Heart left ventricle (tissue), 16 donors: ENCODE measurements around the gene PDRG1. TPM values are rescaled to one million over a fixed set of nuclear protein-coding genes. Genes with fewer than 3 reads are reported as not detected.

Experiments used
- ATAC-seq, 4 donors: fragments of 200-7000 bp; cut with Tn5 transposase; one replicate each; pipeline ENCODE4 v1.9.1; 2020 to 2022; ENCODE audit warnings: moderate library complexity in 4 of 4, mild to moderate bottlenecking in 3 of 4, moderate number of reproducible peaks in 1 of 4
- DNase-seq, 5 donors: peaks; one replicate each; pipeline ENCODE4 v3.0.0-alpha.2; 2020
- H3K27ac ChIP-seq, 12 donors: fragments of 200-600 bp; sonication (generic) in 4 of 12; one replicate each; pipeline versions ENCODE4 v1.5.0 to v1.8.0; 2016 to 2022; ENCODE audit warnings: mild to moderate bottlenecking in 2 of 12
- H3K27me3 ChIP-seq, 9 donors: fragments of 200-600 bp; sonication (generic) in 2 of 9; one replicate each; pipeline versions ENCODE4 v1.5.1 to v1.8.0; 2016 to 2022; ENCODE audit warnings: mild to moderate bottlenecking in 3 of 9
- H3K36me3 ChIP-seq, 9 donors: fragments of 200-600 bp; sonication (generic) in 2 of 9; one replicate each; pipeline versions ENCODE4 v1.5.0 to v1.8.0; 2018 to 2022; ENCODE audit warnings: mild to moderate bottlenecking in 2 of 9
- H3K4me1 ChIP-seq, 12 donors: fragments of 200-600 bp; sonication (generic) in 4 of 12; one replicate each; pipeline versions ENCODE4 v1.5.0 to v1.8.0; 2016 to 2022; ENCODE audit warnings: mild to moderate bottlenecking in 3 of 12
- H3K4me3 ChIP-seq, 12 donors: fragments of 200-600 bp; sonication (generic) in 4 of 12; one replicate each; pipeline versions ENCODE4 v1.5.0 to v1.8.0; 2017 to 2022; ENCODE audit warnings: mild to moderate bottlenecking in 9 of 12, moderate library complexity in 4 of 12
- H3K9me3 ChIP-seq, 12 donors: fragments of 200-600 bp; sonication (generic) in 4 of 12; one replicate each; pipeline versions ENCODE4 v1.5.0 to v1.8.0; 2016 to 2022; ENCODE audit warnings: mild to moderate bottlenecking in 1 of 12
- POLR2A ChIP-seq, 2 donors: fragments of 450-650 bp; IDR thresholded peaks; one replicate each; pipeline ENCODE4 v1.6.1; 2017; ENCODE audit warnings: antibody characterized with exemption in 2 of 2, mild to moderate bottlenecking in 2 of 2, moderate library complexity in 2 of 2
- WGBS, 4 donors: extraction: QIAGEN DNeasy Blood & Tissue Kit in 2 of 4; methylation state at CpG; one replicate each; pipeline versions ENCODE4 v1.1.5 to v1.1.7; 2013 to 2018; 5-methylcytosine and 5-hydroxymethylcytosine counted together
- intact Hi-C, 10 donors: fragments of 100-400 bp; cut with DNase I; formaldehyde crosslinking; loops; one replicate each; pipeline versions ENCODE4 v1.11.1 to v1.14.2; 2022
- polyA plus RNA-seq, 2 donors: library from polyadenylated mRNA; stranded (reverse); fragments of 200-250 nt; gene quantifications; one replicate each; pipeline ENCODE4 v1.2.3, GENCODE V29; 2013
- total RNA-seq, 9 donors: library from RNA; depleted of rRNA in 2 of 9; stranded (reverse); fragments of >200 nt in 2 of 9; fragmentation: NEBNext Ultra II Directional in 3 of 9; extraction: Animal tissue kit (Norgen Biotek cat#: 25700) in 3 of 9; gene quantifications; one replicate each; pipeline versions ENCODE4 v1.1.0 to v1.2.4, GENCODE V29; 2016 to 2023
- TF ChIP-seq, protein P1 (sequence below), 12 donors: fragments of 200-600 bp; sonication (generic) in 4 of 12; IDR thresholded peaks; one replicate each; pipeline versions ENCODE4 v1.5.0 to v1.8.0; 2018 to 2022; ENCODE audit warnings: antibody characterized with exemption in 12 of 12, mild to moderate bottlenecking in 5 of 12
- donor health status: ischemic (EF 13 %, LVEDD 7.1; RV severe dilation, severe dysfunction).
- donor health status: healthy with polysubstance abuse.
- donor health status: DM: no; HTN: yes; CAD: no.
- donor health status: DM: no; HTN: no; CAD: no.
- donor health status: ischemic (EF 25% LVEDD 6.9; RV normal size, moderate dysfunction).
- donor health status: ischemic (EF 25% LVEDD 5.7; RV mildly dilated, moderate dysfunction).
- donor health status: healthy.
- donor health status: DM: yes; HTN: yes; CAD: no.
- donor health status: ischemic (EF 35%, LVEDD 5.7; RV mildly dilated, moderate dysfunction).
- donor health status: nonischemic (EF 11% LVEDD 7.7; RV severe dilation, severe dysfunction).
- donor health status: DM: yes; HTN: yes; CAD: no.
- donor health status: PGD.
- donor health status: ischemic (EF 29% LVEDD 5.4; RV normal size, mild dysfunction).
- donor health status: nonischemic (EF 23%, LVEDD 6.1; RV moderate dilation, normal function).

The PDRG1 gene
- total and polyA plus RNA-seq, 11 donors: 5.2 to 15.2 (median 7.6) TPM

DNA sequence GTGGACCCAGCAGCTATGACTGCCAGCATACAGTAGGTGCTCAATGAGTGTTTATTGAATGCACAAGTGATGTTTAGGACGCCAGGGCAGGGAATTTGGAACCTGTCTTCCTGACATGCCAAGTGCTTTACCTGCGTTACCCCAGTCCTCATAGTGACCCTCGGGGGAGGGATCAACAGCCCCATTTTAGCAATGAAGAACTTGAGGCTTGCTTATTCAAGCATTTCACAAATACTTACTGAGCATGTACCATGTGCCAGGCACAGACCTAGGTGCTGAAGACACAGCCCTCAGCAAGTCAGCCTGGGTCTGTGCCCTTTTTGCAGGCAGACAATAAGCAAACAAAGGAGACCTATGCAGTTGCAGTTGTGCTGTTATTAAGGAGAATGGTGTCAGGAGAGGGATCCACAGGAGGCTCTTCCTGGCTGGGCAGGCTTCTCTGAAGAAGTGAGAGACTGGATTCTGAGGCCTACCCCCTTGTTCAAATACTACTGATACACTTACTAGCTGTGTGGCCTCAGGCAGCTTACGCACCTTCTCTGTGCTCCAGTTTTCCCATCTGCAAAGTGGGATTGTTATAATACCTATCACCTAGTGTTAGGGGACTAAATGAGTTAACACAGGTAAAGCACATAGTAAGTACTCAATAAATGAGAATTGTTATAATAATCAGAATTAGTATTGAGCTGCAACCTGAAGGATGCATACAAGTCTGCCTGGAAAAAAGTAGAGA lies 41.6 kb downstream of the PDRG1 start:
- H3K27me3 ChIP-seq: no peaks in the 10 kb centered on the region
- H3K27ac ChIP-seq: no peak overlapping the region
- H3K4me3 ChIP-seq: no peak overlapping the region
- DNase-seq (no peak), ATAC-seq (no peak)
- 72 to 87% (median 81%) methylated on average over 4 of the region's 4 CpGs for WGBS, 4 donors
- no peaks in the 10 kb centered on the region for H3K4me1 ChIP-seq
- H3K36me3 ChIP-seq: no peaks in the 10 kb centered on the region
- H3K9me3 ChIP-seq: no peaks in the 10 kb centered on the region
- TF ChIP-seq, protein P1, sequence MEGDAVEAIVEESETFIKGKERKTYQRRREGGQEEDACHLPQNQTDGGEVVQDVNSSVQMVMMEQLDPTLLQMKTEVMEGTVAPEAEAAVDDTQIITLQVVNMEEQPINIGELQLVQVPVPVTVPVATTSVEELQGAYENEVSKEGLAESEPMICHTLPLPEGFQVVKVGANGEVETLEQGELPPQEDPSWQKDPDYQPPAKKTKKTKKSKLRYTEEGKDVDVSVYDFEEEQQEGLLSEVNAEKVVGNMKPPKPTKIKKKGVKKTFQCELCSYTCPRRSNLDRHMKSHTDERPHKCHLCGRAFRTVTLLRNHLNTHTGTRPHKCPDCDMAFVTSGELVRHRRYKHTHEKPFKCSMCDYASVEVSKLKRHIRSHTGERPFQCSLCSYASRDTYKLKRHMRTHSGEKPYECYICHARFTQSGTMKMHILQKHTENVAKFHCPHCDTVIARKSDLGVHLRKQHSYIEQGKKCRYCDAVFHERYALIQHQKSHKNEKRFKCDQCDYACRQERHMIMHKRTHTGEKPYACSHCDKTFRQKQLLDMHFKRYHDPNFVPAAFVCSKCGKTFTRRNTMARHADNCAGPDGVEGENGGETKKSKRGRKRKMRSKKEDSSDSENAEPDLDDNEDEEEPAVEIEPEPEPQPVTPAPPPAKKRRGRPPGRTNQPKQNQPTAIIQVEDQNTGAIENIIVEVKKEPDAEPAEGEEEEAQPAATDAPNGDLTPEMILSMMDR (IDR thresholded peaks at IDR 0.05): no peak
- no peak for TF ChIP-seq POLR2A (IDR thresholded peaks at IDR 0.05)
- intact Hi-C loops: no loop called here

GRCh38 chr20:31909253-31910070 lies 42.4 kb downstream of the PDRG1 start:
- H3K4me1 ChIP-seq: no peaks in the 10 kb centered on the region
- WGBS, 4 donors: 87 to 93% (median 91%) methylated on average over 16 to 17 of the region's 17 CpGs
- H3K27me3 ChIP-seq: no peaks in the 10 kb centered on the region
- no peak for ATAC-seq
- no peaks in the 10 kb centered on the region for H3K9me3 ChIP-seq
- no peaks in the 10 kb centered on the region for H3K36me3 ChIP-seq
- H3K4me3 ChIP-seq: no peak overlapping the region
- no peak for TF ChIP-seq POLR2A (IDR thresholded peaks at IDR 0.05)
- TF ChIP-seq, protein P1 (IDR thresholded peaks at IDR 0.05): no peak
- intact Hi-C loops: loop anchor here in 1 of 10 donors (5.0 kb wide), 1 partner anchor 42 kb away; no protein-coding TSS in a partner anchor
- H3K27ac ChIP-seq: no peak overlapping the region
- no peak for DNase-seq

GRCh38 chr20:31908424-31908823 lies 43.4 kb downstream of the PDRG1 start:
- Histone ChIP-seq H3K27ac (no peak overlapping the region), H3K9me3 (no peaks in the 10 kb centered on the region), H3K4me3 (no peak overlapping the region), H3K4me1 (no peaks in the 10 kb centered on the region), H3K36me3 (no peaks in the 10 kb centered on the region), H3K27me3 (no peaks in the 10 kb centered on the region)
- ATAC-seq (no peak), DNase-seq (no peak)
- intact Hi-C loops: loop anchor here in 1 of 10 donors (5.0 kb wide), 1 partner anchor 41 kb away; no protein-coding TSS in a partner anchor
- WGBS, 4 donors: 82 to 87% (median 83%) methylated on average over 11 of the region's 11 CpGs
- no peak for TF ChIP-seq POLR2A (IDR thresholded peaks at IDR 0.05)

DNA sequence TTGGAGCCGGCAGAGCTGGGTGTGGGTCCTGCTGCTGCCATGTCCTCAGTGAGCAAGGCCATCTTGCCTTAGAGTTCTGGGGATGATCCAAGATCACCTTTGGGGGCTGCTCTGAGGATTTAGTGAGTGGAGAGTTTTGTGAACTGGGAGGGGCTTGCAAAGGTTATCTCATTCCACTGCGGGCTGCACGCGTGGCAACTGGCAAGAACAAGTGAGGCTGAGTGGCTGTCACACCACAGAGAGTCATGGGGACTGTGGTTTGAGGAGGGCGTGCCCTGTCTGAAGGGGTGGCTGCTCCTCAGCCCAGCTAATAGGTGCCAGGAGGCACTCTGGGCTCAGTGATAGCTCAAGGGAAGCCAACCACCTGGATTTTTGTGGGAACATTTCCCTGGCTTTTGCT lies 43.8 kb downstream of the PDRG1 start:
- intact Hi-C loops: loop anchor here in 1 of 10 donors (5.0 kb wide), 1 partner anchor 41 kb away; no protein-coding TSS in a partner anchor
- Histone ChIP-seq H3K4me1 (no peaks in the 10 kb centered on the region), H3K4me3 (no peak overlapping the region), H3K27ac (no peak overlapping the region), H3K9me3 (no peaks in the 10 kb centered on the region), H3K36me3 (no peaks in the 10 kb centered on the region), H3K27me3 (no peaks in the 10 kb centered on the region)
- DNase-seq (no peak), ATAC-seq (no peak)
- TF ChIP-seq, protein P1 (IDR thresholded peaks at IDR 0.05): no peak
- no peak for TF ChIP-seq POLR2A (IDR thresholded peaks at IDR 0.05)
- 56 to 62% (median 58%) methylated on average over 5 of the region's 5 CpGs for WGBS, 4 donors
